Measurements from ENCODE around the gene MTMR11. TPM values are rescaled to one million over a fixed set of nuclear protein-coding genes. Genes with fewer than 3 reads are reported as not detected.

Gene MTMR11
- total and polyA plus RNA-seq, 9 of the 15 experiments (the other 6 are each of a cell fraction or from before 2014, with no cell fraction given) = 0.09 to 1.6 (median 0.51) TPM

- WGBS (ENCODE audit: insufficient coverage, low coverage, missing lambda C conversion rate) = 59% methylated on average over 13 of the region's 13 CpGs
- no peak for ATAC-seq
- Histone ChIP-seq H4K20me1 (replicated peaks; ENCODE audit: control insufficient read depth, insufficient read depth, low read length) (no peaks in the 10 kb centered on the region), H3K79me2 (ENCODE audit: control insufficient read depth, insufficient read depth, low read length) (peaks cover 19% of the 10 kb centered on the region), H3K4me1 (replicated peaks in 1 of 2; ENCODE audit: control insufficient read depth in 2 of 2, insufficient read depth in 2 of 2, low read length in 2 of 2) (peaks cover 13 to 25% of the 10 kb centered on the region in 2 experiments), H3K9me3 (replicated peaks; ENCODE audit: control insufficient read depth, insufficient read depth, low read depth, low read length) (no peaks in the 10 kb centered on the region), H3K9me1 (ENCODE audit: control insufficient read depth, insufficient read depth, low read length) (no peaks in the 10 kb centered on the region), H3K27ac (ENCODE audit: extremely low read depth, low read depth, low read length) (no peak overlapping the region), H2AFZ (ENCODE audit: low read depth, low read length) (peak overlapping the region; percentile 38), H3K4me3 (no peak overlapping the region), H3K4me2 (ENCODE audit: insufficient read depth, low read length) (no peak overlapping the region), H3K36me3 (ENCODE audit: control insufficient read depth, insufficient read depth, low read length) (peaks cover 6% of the 10 kb centered on the region), H3K9ac (ENCODE audit: insufficient read depth in 1 of 2, low read depth in 2 of 2, low read length in 2 of 2) (peak overlapping the region in 1 of 2 experiments; percentile 65; a peak in 1 of 4 replicates), H3K27me3 (ENCODE audit: control insufficient read depth in 2 of 2, insufficient read depth in 2 of 2, low read length in 2 of 2) (no peaks in the 10 kb centered on the region)
- ChIA-PET CTCF (ENCODE audit: low intra/inter-chr PET ratio) (no interaction called here), POLR2A (interaction anchor here (0.6 to 1.1 kb wide), 2 partner anchors 44 to 114 kb away, joined by 3 to 5 read pairs; no protein-coding TSS in a partner anchor)
- in situ Hi-C loops (cut with MboI) = no loop called here
- intact Hi-C loops (cut with micrococcal nuclease) = no loop called here
- no peak for DNase-seq (ENCODE audit: extremely low read depth in 1 of 4, low spot score in 3 of 4)
- no TSS peak for BruUV-seq (replicated peaks)
- no peak for FAIRE-seq
- TF ChIP-seq, protein P1, sequence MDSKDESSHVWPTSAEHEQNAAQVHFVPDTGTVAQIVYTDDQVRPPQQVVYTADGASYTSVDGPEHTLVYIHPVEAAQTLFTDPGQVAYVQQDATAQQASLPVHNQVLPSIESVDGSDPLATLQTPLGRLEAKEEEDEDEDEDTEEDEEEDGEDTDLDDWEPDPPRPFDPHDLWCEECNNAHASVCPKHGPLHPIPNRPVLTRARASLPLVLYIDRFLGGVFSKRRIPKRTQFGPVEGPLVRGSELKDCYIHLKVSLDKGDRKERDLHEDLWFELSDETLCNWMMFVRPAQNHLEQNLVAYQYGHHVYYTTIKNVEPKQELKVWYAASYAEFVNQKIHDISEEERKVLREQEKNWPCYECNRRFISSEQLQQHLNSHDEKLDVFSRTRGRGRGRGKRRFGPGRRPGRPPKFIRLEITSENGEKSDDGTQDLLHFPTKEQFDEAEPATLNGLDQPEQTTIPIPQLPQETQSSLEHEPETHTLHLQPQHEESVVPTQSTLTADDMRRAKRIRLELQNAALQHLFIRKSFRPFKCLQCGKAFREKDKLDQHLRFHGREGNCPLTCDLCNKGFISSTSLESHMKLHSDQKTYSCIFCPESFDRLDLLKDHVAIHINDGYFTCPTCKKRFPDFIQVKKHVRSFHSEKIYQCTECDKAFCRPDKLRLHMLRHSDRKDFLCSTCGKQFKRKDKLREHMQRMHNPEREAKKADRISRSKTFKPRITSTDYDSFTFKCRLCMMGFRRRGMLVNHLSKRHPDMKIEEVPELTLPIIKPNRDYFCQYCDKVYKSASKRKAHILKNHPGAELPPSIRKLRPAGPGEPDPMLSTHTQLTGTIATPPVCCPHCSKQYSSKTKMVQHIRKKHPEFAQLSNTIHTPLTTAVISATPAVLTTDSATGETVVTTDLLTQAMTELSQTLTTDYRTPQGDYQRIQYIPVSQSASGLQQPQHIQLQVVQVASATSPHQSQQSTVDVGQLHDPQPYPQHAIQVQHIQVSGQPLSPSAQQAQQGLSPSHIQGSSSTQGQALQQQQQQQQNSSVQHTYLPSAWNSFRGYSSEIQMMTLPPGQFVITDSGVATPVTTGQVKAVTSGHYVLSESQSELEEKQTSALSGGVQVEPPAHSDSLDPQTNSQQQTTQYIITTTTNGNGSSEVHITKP (IDR thresholded peaks at IDR 0.05; ENCODE audit: partially characterized antibody) = no peak
- no peak for TF ChIP-seq CUX1 (CRISPR knock-in tag; IDR thresholded peaks at IDR 0.05)
- no peak for TF ChIP-seq BRF1 (IDR thresholded peaks at IDR 0.05; ENCODE audit: borderline replicate concordance, extremely low read depth, insufficient read length)
- no peak for TF ChIP-seq POU5F1 (IDR thresholded peaks at IDR 0.05; ENCODE audit: borderline replicate concordance, low read depth, low read length, partially characterized antibody)
- no peak for TF ChIP-seq ZNF232 (CRISPR knock-in tag; IDR thresholded peaks at IDR 0.05)
- TF ChIP-seq IRF1 (CRISPR knock-in tag; IDR thresholded peaks at IDR 0.05; ENCODE audit: borderline replicate concordance) = no peak
- TF ChIP-seq ZC3H8 (IDR thresholded peaks at IDR 0.05) = no peak
- TF ChIP-seq, protein P2, sequence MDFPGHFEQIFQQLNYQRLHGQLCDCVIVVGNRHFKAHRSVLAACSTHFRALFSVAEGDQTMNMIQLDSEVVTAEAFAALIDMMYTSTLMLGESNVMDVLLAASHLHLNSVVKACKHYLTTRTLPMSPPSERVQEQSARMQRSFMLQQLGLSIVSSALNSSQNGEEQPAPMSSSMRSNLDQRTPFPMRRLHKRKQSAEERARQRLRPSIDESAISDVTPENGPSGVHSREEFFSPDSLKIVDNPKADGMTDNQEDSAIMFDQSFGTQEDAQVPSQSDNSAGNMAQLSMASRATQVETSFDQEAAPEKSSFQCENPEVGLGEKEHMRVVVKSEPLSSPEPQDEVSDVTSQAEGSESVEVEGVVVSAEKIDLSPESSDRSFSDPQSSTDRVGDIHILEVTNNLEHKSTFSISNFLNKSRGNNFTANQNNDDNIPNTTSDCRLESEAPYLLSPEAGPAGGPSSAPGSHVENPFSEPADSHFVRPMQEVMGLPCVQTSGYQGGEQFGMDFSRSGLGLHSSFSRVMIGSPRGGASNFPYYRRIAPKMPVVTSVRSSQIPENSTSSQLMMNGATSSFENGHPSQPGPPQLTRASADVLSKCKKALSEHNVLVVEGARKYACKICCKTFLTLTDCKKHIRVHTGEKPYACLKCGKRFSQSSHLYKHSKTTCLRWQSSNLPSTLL (IDR thresholded peaks at IDR 0.05) = no peak
- no peak for TF ChIP-seq SRSF1 (IDR thresholded peaks at IDR 0.05; ENCODE audit: low read depth, low read length)
These were observed 5.4 kb downstream of the MTMR11 start for GRCh38 chr1:149931212-149931790.

Data from K562 (cell line).